ENCODE results near the gene HMOX1.

HMOX1 gene

GRCh38 chr22:35344956-35345690 is 35.8 kb upstream of the HMOX1 start:
- peaks cover 9% of the 10 kb centered on the region for H3K4me1 ChIP-seq
- peaks cover 7% of the 10 kb centered on the region for H3K36me3 ChIP-seq
- H3K4me3 ChIP-seq (ENCODE audit: low read depth, low read length): no peak overlapping the region
- H3K9me3 ChIP-seq: no peaks in the 10 kb centered on the region
- no peaks in the 10 kb centered on the region for H3K27me3 ChIP-seq
- no peak for TF ChIP-seq CTCF (IDR thresholded peaks at IDR 0.05; ENCODE audit: low read depth, low read length)
- DNase-seq: no peak

- no peak overlapping the region for H3K4me3 ChIP-seq (ENCODE audit: low read depth, low read length)
- no peaks in the 10 kb centered on the region for H3K27me3 ChIP-seq
- peaks cover 3% of the 10 kb centered on the region; the same call in 1 of the 2 replicates for H3K36me3 ChIP-seq
- H3K9me3 ChIP-seq: no peaks in the 10 kb centered on the region
- DNase-seq: no peak
- TF ChIP-seq CTCF (IDR thresholded peaks at IDR 0.05; ENCODE audit: low read depth, low read length): no peak
- peaks cover 14% of the 10 kb centered on the region for H3K4me1 ChIP-seq
Measured at GRCh38 chr22:35345808-35346505, 34.9 kb upstream of the HMOX1 start.

DNA sequence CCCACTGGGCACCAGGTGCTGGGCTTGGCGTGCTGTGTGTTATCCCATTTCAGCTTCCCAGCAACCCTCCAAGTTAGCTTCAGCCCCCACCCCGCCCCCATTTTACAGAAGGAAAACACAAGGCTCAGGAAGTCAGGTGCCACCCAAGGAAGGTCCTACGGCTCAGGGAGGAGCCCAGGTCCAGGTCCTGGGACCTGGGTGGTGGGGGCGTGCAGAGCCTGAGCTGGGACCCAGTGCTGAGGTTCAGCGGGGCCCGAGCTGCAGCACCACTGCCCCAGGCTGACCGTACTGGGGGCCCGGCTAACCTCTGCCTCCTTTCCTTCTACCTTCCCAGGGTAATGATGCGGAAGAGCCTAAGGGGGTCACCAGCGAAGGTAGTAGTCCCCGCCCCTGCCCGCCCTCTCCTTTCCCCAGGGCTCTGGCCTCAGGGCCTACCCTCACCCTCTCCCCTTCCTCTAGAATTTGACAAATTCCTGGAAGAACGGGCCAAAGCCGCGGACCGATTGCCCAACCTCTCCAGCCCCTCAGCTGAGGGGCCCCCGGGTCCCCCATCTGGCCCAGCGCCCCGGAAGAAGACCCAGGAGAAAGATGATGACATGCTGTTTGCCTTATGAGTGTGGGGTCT is 34.2 kb upstream of the HMOX1 start:
- H3K36me3 ChIP-seq: peaks cover 3% of the 10 kb centered on the region; the same call in 1 of the 2 replicates
- DNase-seq: no peak
- H3K4me3 ChIP-seq (ENCODE audit: low read depth, low read length): no peak overlapping the region
- H3K9me3 ChIP-seq: no peaks in the 10 kb centered on the region
- peaks cover 17% of the 10 kb centered on the region for H3K4me1 ChIP-seq
- H3K27me3 ChIP-seq: no peaks in the 10 kb centered on the region
- no peak for TF ChIP-seq CTCF (IDR thresholded peaks at IDR 0.05; ENCODE audit: low read depth, low read length)

DNA sequence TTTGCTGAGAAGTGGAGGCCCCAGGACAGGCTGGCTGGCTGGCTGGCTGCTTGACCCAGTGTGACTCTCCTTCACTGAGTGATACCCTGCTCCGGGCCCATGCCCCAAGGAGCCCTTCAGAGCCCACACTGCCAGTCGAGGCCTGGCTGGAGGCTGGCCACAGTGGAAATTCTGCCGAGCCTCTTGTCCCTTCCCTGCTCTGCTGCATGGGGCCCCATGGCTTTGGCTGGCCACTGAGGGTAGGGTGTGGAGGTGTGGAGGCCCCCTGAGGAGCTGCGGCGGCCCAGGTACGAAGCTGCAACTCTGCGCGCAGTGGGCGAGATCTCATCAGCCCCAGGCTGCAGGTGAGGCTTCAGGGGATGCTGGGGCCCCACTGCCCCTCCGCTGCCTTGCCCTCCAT is 33.4 kb upstream of the HMOX1 start:
- Histone ChIP-seq H3K4me3 (ENCODE audit: low read depth, low read length) (no peak overlapping the region), H3K36me3 (peaks cover 3% of the 10 kb centered on the region; the same call in 1 of the 2 replicates), H3K4me1 (peaks cover 17% of the 10 kb centered on the region), H3K27me3 (no peaks in the 10 kb centered on the region), H3K9me3 (no peaks in the 10 kb centered on the region)
- TF ChIP-seq CTCF (IDR thresholded peaks at IDR 0.05; ENCODE audit: low read depth, low read length): no peak
- no peak for DNase-seq

- Histone ChIP-seq H3K4me3 (ENCODE audit: low read depth, low read length) (no peak overlapping the region), H3K4me1 (peaks cover 17% of the 10 kb centered on the region), H3K9me3 (no peaks in the 10 kb centered on the region), H3K36me3 (peaks cover 3% of the 10 kb centered on the region; the same call in 1 of the 2 replicates), H3K27me3 (no peaks in the 10 kb centered on the region)
- TF ChIP-seq CTCF (IDR thresholded peaks at IDR 0.05; ENCODE audit: low read depth, low read length): no peak
- DNase-seq: no peak
Measured at GRCh38 chr22:35348026-35348590, 32.8 kb upstream of the HMOX1 start.

Data from BE2C (cell line).